GM19099 (cell line): Measurements from ENCODE around the gene LRGUK.

Experiments used
- POLR2A ChIP-seq: IDR thresholded peaks from 3 replicates; pipeline ENCODE4 v1.6.1; 2011; ENCODE audit warnings: low read depth; ENCODE audit not compliant: insufficient read length; ENCODE audit errors: extremely low read depth

The LRGUK gene

GRCh38 chr7:134302120-134302519, 175.0 kb downstream of the LRGUK start:
- TF ChIP-seq POLR2A = no peak

DNA sequence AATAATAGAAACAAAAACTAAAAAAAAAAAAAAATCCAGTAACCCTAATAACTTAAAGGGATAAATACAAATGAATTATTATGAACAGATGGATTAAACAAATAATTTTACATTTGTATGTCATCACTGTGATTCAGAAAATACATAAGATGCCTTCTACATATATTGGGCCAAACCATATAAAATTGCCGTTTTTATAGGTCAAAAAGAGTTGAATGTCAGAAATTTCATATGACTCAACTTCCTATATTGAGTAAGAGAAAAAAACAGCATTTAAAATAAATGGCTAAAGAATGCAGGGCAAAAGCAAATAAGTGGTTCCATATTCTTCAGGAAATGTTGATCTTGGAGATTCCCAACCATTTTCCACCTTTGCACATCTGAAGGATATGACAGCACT, 180.2 kb downstream of the LRGUK start:
- no peak for TF ChIP-seq POLR2A

- no peak for TF ChIP-seq POLR2A
Measured at GRCh38 chr7:134308548-134308947, 181.4 kb downstream of the LRGUK start.

GRCh38 chr7:134311807-134312206, 184.7 kb downstream of the LRGUK start:
- TF ChIP-seq POLR2A = no peak

DNA sequence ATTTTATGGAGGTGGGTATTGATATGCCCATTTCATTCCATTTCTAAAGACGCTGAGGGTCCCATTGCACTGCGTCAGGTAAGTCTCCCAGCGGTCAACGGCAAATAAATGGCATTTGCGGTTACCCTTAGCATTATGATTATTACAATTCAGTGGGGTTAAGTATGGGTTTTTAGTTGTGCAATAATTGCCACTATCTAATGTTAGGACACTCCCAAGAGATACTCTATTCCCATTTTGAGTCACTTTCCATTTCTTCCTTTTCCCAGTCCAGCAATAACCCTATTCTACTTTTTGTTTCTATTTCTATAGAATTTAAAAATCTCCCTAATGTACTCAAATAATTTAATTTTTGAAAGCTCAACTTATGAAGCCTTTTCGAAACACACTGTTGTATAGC, 185.6 kb downstream of the LRGUK start:
- no peak for TF ChIP-seq POLR2A

GRCh38 chr7:134313543-134313942, 186.4 kb downstream of the LRGUK start:
- no peak for TF ChIP-seq POLR2A
